NCI-H82 (cell line): Measurements from ENCODE around the gene PER2.
A peak's percentile ranks its signal among the peaks of the same experiment; 100 is the strongest.

Experiments
- DNase-seq: peaks from one replicate; lab custom pipeline; 2025; lab: John Stamatoyannopoulos, UW

The PER2 gene

DNA sequence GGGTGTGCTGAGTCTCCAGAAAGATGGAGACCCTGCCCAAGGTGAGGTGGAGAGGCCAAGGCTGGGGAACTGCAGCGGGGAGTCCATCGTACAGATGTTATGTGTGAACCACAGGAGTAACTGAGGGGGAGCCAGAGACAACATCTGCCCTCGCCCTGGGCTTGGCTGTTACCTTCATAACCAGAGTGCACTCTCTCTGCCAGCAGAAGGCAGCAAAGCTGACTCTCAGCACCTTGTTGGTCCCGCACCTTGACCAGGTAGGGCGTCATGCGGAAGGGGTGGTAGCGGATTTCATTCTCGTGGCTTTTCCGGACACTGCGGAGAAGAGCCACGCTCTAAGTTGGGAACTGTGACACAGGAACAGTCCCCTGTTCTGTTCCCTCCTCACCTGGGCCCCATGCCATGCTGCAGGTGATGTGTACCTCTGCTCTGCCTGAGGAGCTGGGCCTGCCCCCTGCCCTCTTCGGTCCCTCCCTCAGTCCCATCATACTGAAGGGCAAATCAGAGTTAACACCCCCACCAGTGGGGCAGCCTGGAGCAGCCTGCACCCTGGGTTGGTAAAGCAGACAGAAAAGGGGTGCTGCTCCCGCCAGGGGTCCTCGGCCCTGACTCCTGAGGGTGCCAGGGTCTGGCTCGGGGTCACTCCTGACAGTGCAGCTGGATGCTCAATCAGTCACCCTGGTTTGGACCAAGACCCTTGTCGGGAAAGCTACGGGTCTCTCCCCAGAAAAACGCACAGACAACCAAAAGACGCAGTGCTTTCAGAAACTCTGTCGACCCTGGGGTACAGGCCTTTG is 20.3 kb downstream of the PER2 start:
- no peak for DNase-seq

DNA sequence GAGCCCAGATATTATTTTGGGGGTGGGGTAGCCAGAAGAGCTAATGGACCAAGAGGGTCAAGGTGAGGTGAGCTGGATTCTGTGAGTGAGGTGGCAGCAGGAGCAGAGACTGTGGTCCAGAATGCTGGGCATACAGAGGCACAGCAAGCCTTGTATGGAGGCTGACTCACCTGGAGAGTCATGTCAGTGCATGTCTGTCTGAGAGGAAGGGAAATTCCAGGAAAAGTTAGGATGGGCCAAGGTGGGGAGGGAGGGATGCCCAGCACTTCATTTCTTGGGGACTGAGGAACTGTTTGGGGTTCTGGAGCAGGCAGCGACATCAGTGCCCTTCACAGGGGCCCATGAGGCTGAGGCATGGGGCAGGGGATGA is 21.1 kb downstream of the PER2 start:
- DNase-seq: no peak

DNA sequence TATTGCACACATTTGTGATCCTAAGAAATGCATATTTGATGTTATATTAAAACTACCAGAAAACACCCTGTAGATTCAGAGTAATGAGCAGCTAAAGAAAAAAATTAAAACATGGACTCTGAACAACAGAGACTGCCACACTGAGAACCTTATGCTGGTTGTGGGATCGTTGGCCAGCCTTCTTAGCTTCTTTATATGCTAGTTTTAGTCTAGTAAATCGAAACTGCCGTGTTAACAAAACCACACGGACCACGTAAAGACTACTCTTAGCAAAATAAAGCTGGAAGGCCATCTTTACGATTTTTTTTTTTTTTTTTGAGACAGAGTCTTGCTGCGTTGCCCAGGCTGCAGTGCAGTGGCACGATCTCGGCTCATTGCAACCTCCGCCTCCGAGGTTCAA is 22.8 kb downstream of the PER2 start:
- no peak for DNase-seq

DNA sequence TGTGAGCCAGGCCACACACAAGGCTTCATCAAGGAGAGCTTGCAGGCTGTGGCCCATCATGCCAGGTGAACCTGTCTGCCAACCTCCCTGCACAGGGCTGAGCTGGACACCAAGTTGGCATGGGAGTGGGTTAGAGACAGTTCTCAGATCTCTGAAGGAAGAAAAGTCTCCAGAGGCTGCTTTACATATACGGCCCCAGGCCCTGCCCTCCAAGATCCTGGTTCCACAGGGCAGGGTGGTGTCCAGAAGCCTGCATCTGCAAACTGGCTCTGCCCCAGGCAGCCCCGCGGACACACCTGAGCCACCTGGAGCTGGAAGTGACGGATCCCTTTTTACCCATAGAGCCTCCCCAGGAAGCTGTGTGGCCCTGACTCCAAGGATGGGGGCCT is 24.3 kb downstream of the PER2 start:
- no peak for DNase-seq

DNA sequence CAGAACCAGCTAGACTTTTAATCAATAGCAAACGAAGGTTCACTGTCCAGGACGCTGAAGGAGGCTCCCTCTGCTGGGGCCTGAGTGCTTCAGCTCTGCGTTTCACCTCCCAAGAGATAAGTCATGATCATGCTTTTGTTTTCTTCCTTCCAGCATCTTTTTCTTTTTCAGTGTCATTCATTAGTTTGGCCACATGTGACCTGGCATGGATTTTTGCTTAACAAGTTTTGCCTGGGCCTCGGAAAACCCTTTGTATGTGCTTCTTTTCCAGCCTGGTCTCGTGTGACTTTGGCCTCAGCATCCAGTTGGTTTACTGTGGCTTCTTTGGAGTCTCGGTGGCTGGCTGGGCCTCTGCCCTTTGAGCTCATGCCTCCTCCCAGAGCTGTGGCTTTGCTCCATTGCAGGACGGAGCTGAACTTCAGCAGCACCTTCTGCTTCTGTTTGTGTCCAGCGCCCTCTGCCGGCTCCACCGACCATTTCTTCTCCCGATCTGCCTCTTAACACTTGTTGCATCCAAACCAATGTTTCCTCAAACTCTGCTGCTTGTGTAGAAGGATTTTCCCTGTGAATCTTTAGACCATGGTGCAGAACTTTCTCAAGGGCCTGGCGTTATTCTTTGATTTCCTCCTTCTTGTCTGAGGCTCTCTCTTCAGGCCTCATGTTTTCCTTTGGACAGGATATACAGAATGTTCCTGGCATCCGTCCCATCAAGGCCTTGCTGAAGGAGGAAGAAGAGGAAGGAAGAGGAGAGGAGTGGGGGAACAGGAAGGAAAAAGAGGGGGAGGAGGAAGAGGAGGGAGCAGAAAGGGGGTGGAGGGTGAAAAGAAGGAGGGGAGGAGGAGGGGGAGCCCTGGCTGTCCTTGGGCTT is 25.0 kb downstream of the PER2 start:
- DNase-seq: peak; percentile 91

DNA sequence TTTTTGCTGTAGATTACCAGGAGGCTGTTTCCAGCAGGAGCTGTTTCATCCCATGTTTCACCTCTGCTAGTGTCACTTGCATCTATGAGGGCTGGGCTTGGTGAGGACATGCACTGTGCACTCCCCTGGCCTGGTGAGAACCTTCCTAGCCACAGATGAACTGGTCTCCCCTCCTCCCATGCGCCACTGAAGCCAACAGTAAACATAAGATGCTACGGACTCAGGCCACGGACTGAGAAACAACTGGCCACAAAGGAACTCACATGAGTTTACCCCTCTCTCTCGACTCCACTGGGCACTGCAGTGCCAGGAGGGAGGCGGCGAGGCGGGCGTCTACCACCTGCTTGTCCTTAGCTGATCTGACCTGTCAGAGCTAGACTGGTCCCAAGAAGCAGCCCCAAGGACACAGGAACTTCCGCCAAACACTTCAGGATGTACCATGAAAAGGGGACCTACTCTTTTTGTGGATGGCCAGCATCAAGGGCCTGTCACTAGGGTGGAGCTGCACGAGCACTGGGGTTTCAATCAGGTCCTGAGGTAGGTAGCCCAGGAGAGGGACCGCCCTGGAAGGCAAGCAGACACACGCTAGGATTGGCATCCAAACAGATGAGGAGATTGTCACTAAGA is 25.8 kb downstream of the PER2 start:
- no peak for DNase-seq

DNA sequence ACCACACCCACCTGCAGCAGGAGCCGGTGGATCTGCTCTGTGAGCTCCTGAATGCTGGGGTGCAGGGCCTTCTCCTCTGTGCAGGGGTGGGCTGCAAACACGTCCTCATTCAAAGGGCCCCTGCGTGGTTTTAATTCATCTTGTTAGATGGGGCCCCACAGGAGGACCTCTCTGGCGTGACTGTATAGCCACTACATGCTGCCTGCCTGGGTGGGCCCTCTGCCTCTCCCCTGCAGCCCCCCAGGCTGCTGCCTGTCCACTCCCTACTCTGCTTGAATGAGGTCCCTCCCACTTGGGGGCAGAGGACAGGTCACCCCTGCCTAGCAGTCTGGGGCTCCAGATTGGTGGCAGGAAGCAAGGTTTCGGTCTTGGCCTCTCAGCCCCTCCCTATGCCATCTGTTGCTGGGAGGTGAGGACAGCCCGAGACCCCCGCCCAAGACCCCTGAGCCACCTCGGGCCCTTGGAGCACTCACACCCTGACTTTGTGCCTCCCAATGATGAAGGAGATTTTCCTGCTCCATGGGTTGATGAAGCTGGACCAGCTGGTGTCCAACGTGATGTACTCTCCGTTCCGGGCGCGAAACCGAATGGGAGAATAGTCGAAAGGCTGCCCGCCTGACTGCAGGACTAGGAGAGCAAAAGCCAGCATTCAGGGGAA is 26.6 kb downstream of the PER2 start:
- no peak for DNase-seq

DNA sequence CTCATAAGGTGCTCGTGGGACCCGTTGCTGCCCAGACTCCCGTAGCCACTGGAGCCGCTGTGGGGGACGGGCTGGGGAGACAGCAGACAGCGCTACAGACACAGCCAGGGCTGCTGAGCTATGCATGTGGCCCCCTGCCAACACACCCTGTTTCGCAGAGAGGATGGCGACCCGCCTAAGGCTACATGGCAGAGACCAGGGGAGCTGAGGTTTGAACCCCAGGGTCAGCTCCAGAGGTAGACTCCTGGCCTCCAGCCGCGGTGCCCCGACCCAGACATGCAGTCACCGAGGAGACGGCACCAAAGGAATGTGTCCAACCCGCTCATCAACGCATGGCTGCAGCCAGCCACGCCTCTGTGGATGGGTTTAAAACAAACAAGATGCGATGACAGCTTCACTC is 27.5 kb downstream of the PER2 start:
- DNase-seq: no peak

DNA sequence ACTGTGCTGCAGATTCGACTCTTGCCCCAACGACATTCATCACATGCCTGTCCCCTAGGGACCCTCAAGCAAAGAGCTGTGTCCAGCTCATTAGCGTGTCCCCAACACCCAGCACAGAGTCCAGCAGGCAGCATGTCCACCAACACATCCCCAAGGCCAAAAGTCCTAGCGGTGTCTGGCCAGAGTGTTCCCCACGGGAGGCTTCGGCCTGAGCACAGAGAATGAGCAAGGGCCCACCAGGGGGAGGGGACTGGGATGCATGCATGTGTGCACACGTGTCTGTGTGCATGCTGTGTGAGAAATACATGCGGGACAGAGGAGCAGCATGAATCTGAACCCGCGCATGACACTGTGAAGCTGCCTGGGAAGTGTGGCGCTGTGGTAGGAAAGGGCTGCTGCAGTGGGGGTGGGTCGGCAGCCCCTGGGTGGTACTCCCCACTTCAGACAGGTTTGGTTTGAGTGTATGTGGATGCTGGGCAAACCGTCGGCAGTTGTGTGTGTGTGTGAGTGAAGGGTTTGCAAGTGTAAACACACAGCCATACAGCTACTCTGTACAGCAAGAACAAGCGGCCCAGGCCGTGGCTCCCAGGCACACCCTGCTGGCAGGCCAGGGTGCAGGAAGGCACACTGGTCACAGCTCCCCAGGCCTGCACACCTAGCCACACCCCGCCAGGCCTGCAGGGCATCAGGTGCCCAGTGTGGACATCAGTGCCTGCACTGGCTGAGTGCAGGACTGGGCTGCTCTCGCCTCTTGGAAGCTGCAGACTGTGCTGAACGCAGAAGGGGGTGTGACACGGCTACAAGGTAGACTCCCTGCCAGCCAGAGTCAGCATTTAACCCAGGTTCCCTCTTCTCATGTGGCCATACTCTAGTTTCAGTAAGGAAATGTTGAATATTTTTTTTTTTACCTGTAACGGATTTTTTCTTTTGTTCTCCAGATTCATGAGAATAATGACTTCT is 29.1 kb downstream of the PER2 start:
- peak; percentile 47 for DNase-seq

DNA sequence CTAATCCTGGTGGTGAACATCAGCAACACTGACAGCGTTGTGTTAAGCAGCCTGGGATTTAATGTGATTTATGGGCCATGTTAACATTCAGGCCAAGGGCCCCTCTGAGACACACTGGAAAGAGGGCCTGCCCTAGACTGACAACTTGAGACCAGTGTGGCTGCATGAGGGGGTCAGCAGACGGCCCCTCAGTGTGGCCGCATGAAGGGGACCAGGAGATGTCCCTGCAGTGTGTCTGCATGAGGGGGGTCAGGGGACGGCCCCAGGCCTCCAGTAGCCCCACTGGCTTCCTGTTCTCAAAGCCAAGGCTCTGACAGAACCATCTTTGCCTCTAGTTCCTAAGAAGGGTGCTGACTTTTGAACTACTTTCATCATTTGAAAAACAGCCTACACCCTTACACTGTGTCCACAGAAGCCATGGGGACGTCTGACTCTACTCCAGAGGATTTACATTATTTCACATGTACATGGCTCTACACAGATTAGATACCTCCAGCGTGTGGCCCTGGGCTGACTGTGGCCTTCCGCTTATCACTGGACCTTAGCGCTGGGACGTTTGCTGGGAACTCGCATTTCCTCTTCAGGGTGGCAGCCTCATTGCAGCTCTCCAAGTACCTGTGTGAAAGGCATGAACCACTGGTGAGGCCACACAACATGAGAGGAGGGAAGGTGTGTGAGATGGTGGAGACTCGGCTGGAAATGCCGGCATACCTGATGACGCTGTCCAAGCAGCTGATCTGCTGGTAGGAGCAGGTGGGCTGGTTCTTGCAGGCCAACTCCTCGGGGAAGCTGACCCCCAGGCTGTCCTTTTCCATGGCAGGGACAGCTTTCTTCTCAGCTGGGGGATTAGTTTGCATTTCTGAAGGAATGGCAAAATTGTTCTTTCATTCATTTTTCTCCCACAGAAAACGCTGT is 30.4 kb downstream of the PER2 start:
- DNase-seq: peak; percentile 66

DNA sequence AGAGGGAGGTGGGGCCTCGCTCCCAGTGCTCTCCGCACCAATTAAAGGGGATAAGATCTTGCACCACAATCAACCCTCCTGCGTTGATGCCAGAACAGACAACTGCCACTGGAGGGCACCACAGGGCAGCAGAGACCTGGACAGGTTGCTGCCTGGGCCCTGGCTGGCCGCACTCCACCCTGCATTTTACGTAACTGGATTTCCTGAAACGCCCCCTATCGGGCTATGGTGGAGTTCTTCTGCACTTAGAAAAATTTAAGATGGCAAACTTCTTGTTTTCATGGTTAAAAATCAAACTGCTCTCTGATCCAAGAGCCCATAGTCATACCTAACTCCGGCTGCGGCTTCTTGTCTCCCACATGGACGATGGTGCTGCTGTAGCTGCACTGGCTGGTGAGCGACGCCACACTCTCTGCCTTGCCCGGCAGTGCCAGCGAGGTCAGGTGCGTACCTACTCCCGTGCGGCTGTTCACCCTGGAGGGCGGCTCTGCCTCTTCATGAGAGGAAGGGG is 31.8 kb downstream of the PER2 start:
- peak; percentile 98 for DNase-seq

DNA sequence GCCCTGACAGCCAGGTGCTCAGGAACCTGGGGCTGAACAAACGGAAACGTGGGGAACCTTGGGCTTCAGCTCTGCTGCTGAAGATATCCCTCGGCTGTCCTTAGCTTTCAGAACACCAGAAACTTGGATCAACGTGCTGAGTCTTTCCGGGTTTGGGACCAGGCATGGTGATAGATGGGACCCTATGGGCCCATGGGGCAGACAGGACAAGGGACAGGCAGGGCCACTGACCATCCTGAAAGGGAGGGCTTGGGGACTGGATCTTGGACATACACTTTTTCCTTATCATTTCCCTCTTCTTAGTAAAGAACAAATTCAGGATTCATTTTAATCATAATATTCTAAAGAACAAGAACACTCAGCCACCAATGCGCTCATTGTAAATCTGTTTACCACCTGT is 32.3 kb downstream of the PER2 start:
- no peak for DNase-seq

DNA sequence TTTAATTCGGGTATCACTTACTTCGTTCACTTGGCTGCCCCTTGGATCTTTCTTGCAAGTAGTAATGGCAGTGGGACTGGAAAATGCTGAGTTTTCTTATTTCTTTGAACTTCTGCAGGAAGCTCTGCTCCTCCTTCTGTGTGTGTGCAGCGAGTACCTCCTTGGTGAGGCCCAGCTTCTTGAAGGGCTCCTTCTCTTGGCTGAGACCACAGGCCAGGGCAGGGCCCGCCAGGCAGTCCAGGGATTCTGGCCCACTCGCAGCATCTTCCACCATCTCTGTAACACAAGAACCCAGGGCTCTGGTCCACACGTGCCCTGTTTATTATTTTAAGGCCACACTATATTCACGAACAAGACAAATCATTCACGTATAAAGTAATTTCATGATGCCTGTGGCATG is 32.8 kb downstream of the PER2 start:
- no peak for DNase-seq

DNA sequence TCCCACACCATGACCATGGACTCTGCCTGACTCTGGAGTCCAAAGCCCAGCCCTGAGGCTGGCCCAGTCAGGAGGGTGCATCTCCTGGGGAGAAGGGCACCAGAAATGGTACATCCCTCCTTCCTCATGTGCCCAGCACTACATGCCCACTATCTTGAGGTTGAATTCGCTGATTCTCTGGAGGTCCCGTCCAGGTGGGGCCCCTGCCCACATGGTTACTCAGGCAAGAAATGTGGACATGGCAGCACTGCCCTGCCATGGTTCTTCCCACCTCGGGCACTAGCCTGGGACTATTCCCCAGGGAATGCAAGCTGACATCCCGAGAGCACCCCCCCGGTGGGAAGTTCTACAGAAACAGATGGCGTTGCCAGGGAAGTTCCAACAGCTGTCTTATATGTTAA is 33.3 kb downstream of the PER2 start:
- peak; percentile 93 for DNase-seq

DNA sequence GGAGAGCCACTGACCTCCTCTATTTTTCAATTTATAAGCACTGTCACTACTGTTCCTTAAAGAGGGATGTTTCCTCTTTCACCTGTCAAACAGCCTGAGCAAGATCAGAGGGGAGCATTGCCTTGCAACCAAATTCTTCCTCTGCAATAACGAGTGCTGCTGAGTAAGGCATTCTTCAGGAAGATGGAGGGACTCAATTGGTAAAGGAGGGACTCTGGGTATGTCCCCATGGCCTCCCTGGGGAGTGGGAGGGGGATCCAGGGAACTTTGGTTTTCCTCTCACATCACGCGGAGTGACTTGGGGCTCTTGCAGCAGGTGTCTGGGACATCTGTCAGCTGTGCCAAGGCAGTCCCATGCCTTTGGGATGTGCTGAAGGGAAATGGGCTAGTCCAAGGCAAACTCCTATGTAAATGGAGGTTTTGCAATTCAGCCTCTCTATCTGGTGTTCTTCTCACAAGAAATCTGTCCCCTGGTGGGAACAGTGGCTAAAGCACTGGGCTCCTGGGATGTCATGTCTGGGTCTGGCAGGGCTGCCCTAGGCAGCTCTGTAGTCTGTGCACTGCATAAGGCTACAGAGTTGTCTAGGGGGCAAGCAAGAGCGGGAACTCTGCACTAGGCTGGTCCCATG is 34.2 kb downstream of the PER2 start:
- DNase-seq: no peak

DNA sequence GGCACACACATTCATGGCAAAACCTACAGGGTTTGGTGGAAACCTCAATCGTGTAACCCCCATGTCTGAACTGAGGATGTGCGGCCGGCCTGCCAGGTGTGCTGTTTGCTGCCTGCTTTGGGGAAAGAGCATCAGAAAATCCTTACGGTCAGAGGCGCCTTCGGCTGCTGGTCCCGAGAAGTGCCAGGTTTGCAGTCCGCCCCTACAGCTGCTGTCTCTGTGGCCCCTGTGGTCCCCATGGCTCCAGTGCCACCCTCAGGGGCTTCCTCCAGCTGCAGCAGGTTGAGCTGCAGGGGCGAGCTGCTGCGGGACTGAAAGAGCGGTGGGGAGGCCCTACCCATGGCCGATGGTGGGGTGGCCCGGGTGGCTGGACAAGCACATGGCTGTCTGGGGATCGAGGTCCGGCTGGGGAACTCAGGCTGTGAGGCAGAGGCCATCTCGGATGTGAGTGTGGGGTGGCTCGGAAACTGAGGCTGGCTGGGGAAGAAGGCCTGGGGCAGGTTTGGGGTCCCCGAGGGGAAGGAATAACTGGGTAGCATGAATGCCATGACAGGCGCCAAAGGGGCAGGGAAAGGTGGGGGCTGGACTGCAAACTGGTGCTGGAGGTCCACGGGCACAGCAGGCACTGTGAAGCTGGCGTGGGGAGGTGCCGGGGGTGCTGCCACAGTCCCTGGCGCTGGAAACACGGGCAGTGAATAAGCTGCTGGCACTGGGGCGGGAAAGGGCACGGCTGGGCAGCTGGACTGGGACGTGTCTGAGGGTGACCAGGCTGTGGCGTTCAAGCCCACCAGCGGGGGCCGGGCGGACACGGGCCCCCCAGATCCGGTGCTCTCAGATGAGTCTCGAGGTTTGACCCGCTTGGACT is 35.4 kb downstream of the PER2 start:
- peak; percentile 58 for DNase-seq

DNA sequence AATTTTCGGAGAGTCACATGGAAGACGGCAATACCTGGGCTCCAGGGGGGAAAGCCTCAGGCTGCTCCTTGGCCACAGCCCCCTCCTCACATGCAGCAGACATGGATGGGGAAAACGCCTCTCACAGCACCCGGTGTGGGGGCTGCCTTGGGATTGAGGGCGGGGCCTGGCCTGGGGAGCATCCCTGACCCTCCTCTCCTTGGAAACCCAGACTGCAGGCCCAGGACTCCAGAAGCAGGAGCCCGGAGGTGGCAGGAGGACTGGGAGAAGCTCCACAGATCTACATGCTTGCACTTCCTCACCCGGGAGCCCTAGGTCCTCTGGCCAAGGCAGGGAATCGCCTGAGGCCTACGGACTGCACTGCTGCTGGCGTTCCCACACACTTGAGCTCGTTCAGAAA is 36.4 kb downstream of the PER2 start:
- DNase-seq: no peak

DNA sequence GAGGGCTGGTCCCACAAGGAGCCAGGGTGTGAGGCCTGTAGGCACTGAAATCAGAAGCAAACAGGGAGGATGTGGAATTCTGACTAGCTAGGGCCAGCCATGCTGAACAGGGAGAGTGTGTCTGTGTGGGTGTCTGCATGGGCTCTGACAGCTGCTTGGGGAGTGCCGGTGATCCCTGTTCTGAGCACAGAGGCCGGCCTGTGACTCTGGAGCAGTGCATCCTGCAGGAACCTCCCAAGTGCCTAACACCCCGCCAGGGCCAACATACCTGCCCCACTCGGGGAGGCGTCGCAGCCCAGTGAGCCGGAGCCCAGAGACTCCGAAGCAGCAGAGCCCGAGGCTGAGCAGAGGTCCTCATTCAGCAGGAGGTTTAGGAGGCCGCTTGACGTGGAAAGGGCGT is 37.1 kb downstream of the PER2 start:
- no peak for DNase-seq

DNA sequence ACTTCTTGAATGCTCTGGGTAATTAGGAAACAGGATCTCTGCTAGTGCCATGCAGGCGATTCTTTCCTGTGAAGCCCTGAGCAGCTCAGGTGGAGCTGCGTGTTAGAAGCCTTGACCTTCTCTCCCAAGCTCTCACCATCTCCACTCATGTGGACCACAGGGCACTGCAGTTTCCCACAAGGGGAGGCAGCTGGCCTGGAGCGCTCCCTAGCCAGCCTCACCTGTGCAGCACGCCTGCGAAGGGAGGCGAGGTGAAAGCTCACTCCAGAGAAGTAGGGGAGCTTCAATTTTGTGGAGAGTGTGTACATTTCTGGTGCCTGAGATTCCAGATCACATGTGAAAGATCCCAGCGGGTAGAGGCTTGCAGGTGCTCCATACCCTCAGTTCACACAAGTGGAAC is 37.5 kb downstream of the PER2 start:
- DNase-seq: no peak
